IPS-15b (cell line): Measurements from ENCODE around the gene APEX1.

Experiments used
- H3K27me3 ChIP-seq: one replicate; pipeline ENCODE4 v1.6.1; 2013; ENCODE audit warnings: low read length; ENCODE audit not compliant: control insufficient read depth, insufficient read depth
- H3K36me3 ChIP-seq: one replicate; pipeline ENCODE4 v1.6.1; 2013; ENCODE audit warnings: low read length; ENCODE audit not compliant: control insufficient read depth, insufficient read depth
- H3K4me1 ChIP-seq: one replicate; pipeline ENCODE4 v1.6.1; 2013; ENCODE audit warnings: mild to moderate bottlenecking, low read length; ENCODE audit not compliant: control insufficient read depth, insufficient read depth
- H3K4me3 ChIP-seq: one replicate; pipeline ENCODE4 v1.5.1; 2013; ENCODE audit warnings: low read depth, low read length
- H3K9ac ChIP-seq: one replicate; pipeline ENCODE4 v1.6.1; 2013; ENCODE audit warnings: low read depth, mild to moderate bottlenecking, low read length
- H3K9me3 ChIP-seq: one replicate; pipeline ENCODE4 v1.6.1; 2013; ENCODE audit warnings: mild to moderate bottlenecking, low read length; ENCODE audit not compliant: control insufficient read depth, insufficient read depth

APEX1 gene

GRCh38 chr14:20422886-20423285 is 32.1 kb upstream of the APEX1 start:
- Histone ChIP-seq H3K4me3 (no peak overlapping the region), H3K27me3 (no peaks in the 10 kb centered on the region), H3K36me3 (no peaks in the 10 kb centered on the region), H3K9ac (no peak overlapping the region), H3K4me1 (peaks cover 6% of the 10 kb centered on the region), H3K9me3 (no peaks in the 10 kb centered on the region)

- Histone ChIP-seq H3K9me3 (no peaks in the 10 kb centered on the region), H3K9ac (no peak overlapping the region), H3K27me3 (no peaks in the 10 kb centered on the region), H3K4me3 (no peak overlapping the region), H3K36me3 (no peaks in the 10 kb centered on the region), H3K4me1 (peaks cover 6% of the 10 kb centered on the region)
Observed at GRCh38 chr14:20424851-20425250, 30.2 kb upstream of the APEX1 start.

DNA sequence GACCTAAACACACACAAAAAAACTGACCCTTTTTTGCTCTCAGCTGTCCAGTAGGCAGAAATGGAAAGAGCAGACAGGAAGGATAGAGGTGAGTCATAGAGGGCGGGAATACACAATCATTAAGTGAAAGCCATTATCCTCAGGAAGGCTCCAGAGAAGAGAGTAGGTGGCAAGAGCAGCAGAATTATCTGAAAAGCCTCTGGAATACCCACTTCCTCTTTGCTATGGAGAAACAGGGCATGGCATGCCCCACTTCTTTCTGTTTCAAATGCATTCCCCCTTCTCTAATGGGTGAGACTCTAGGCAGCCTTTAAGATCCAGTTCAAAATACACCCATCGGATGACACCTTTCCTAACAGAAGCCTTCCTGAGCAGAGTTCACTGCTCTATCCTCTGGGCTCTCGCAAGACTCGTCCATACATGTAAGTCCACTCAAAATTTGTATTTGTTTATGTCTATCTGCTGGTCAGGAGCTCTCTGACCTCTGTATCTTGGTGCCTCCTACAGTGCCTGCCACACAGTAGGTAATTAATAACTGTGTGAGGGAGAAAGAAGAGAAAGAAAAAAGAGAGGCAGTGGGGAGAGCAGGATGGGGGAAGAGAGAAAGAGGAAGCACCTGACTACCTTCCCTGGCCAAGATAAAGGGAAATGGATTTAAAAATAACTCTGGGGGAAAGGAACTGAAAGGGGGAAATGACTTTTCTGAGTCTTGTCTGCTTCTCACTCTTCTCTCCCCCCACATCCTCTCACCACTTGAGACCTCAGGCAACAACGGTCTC is 27.6 kb upstream of the APEX1 start:
- Histone ChIP-seq H3K9me3 (no peaks in the 10 kb centered on the region), H3K4me1 (no peaks in the 10 kb centered on the region), H3K27me3 (no peaks in the 10 kb centered on the region), H3K9ac (no peak overlapping the region), H3K4me3 (no peak overlapping the region), H3K36me3 (no peaks in the 10 kb centered on the region)

- Histone ChIP-seq H3K4me3 (no peak overlapping the region), H3K9me3 (no peaks in the 10 kb centered on the region), H3K36me3 (no peaks in the 10 kb centered on the region), H3K9ac (no peak overlapping the region), H3K4me1 (no peaks in the 10 kb centered on the region), H3K27me3 (no peaks in the 10 kb centered on the region)
Observed at GRCh38 chr14:20428010-20428365, 27.0 kb upstream of the APEX1 start.

DNA sequence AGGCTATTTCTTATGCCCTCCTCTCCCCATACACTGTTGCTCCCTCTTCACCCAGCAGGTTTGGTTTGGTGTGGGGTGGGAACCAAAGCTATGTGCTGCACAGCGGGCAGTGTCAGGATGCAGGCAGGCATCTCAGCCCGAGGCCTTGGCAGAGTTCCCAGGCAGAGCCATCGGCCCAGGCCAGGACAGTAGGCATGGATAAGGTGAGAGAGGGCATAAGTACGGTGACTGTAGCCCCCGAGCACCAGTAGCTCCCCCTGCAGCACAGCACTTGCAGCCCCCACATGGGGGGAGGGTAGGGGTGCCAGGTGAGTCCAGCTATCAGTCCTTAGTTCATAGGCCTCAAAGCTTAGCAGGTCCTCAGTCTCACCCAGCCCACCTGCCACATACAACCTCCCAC is 26.2 kb upstream of the APEX1 start:
- Histone ChIP-seq H3K9me3 (no peaks in the 10 kb centered on the region), H3K4me3 (no peak overlapping the region), H3K36me3 (no peaks in the 10 kb centered on the region), H3K27me3 (no peaks in the 10 kb centered on the region), H3K4me1 (no peaks in the 10 kb centered on the region), H3K9ac (no peak overlapping the region)

DNA sequence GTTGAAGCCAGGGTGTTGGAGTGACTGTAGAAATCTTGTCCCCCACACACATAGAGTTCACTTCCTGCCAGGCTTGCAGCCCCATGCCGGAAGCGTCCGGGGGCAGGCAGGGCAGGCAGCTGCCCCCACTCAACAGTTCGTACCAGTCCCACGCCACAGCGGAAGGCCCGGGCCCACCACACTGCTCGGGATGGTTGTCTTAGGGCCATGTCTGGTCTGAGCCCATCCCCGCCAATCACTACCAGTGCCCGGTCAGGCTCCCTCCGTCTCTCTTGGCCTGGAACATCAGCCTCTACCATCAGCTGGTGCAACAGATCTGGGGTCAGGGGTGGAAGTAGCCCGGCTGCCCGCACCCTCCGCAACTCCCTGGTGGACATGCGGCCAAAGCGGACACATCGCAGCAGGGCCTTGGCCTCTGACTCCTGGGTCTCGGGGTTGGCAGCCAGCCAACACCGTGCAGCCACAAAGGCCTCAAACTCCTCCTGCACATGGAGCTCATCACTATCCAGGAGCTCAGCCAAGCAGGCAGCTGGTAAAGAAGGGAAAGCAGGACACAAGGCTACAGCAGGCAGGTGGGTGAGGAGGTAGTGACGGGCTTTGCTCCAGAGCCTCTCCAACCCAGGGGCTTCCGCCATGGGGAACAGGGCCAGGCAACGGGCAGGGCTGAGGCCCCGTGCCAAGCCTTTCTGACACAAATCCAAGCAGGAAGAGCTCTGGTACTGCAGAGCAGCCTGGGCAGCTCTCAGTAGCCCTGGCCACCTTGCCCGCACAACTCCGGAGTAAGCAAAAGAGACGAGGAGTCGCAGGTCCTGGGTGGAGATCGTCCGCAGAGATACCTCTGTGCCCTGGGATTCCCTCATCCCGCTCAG is 25.0 kb upstream of the APEX1 start:
- H3K9ac ChIP-seq: no peak overlapping the region

GRCh38 chr14:20434701-20435581 is 20.1 kb upstream of the APEX1 start:
- H3K9me3 ChIP-seq: no peaks in the 10 kb centered on the region
- H3K4me3 ChIP-seq: peak overlapping the region; percentile 37
- no peak overlapping the region for H3K9ac ChIP-seq
- H3K4me1 ChIP-seq: peaks cover 7% of the 10 kb centered on the region
- H3K36me3 ChIP-seq: no peaks in the 10 kb centered on the region
- H3K27me3 ChIP-seq: peaks cover 10% of the 10 kb centered on the region

More for the DNA sequence above, 25.0 kb upstream of the APEX1 start:
- peaks cover 3% of the 10 kb centered on the region for H3K4me1 ChIP-seq
- H3K9me3 ChIP-seq: no peaks in the 10 kb centered on the region
- H3K36me3 ChIP-seq: no peaks in the 10 kb centered on the region
- peaks cover 4% of the 10 kb centered on the region for H3K27me3 ChIP-seq
- no peak overlapping the region for H3K4me3 ChIP-seq

GRCh38 chr14:20435582-20436362 is 19.3 kb upstream of the APEX1 start, which contains the start of gene KLHL33:
TSS of gene KLHL33 (minus strand) at chr14:20436166. CDS start at chr14:20435811, 355 bp downstream.
- H3K9ac ChIP-seq: no peak within 1 kb of the TSS
- H3K9me3 ChIP-seq: no peaks in the 10 kb centered on the region
- peaks cover 10% of the 10 kb centered on the region for H3K27me3 ChIP-seq
- no peaks in the 10 kb centered on the region for H3K36me3 ChIP-seq
- peak within 1 kb of the TSS; percentile 37 for H3K4me3 ChIP-seq
- peaks cover 7% of the 10 kb centered on the region for H3K4me1 ChIP-seq

DNA sequence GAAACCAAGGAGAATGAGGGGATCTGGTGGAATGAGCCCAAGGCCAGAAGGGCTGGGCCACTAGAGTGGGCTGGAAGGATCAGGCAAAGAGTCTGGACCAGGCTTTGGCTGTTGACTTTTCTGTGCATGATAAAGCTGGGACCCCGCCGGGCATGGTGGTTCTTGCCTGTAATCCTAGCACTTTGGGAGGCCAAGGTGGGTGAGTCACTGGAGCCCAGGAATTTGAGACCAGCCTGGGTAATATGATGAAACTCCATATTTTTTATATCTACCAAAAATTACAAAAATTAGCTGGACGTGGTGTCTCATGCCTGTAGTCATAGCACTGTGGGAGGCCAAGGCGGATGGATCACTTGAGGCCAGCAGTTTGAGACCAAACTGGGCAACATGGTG is 18.7 kb upstream of the APEX1 start:
- H3K4me3 ChIP-seq: no peak overlapping the region
- no peaks in the 10 kb centered on the region for H3K36me3 ChIP-seq
- H3K9me3 ChIP-seq: no peaks in the 10 kb centered on the region
- peaks cover 7% of the 10 kb centered on the region for H3K4me1 ChIP-seq
- H3K27me3 ChIP-seq: peaks cover 10% of the 10 kb centered on the region
- H3K9ac ChIP-seq: no peak overlapping the region

DNA sequence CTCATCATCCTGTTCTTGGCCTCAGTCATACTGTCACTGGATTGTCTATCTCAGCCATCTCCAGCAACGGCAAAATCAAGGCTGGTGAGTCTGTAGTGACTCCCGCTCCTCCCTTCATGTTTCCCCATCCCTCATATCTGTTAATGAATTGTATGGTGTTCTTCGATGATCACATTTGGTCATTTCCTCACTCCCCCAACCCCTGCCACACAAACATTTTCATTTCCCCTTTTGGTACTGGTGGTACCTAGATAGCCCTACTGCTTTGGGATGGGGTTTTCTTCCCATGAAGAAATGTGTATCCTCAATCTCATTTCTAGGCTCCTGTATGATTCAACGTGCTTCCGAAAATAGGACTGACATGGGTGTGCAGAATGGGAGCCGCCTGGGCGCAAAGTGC is 16.4 kb upstream of the APEX1 start:
- H3K27me3 ChIP-seq: peaks cover 10% of the 10 kb centered on the region
- no peak overlapping the region for H3K9ac ChIP-seq
- no peaks in the 10 kb centered on the region for H3K36me3 ChIP-seq
- H3K4me3 ChIP-seq: no peak overlapping the region
- no peaks in the 10 kb centered on the region for H3K9me3 ChIP-seq
- peaks cover 7% of the 10 kb centered on the region for H3K4me1 ChIP-seq

DNA sequence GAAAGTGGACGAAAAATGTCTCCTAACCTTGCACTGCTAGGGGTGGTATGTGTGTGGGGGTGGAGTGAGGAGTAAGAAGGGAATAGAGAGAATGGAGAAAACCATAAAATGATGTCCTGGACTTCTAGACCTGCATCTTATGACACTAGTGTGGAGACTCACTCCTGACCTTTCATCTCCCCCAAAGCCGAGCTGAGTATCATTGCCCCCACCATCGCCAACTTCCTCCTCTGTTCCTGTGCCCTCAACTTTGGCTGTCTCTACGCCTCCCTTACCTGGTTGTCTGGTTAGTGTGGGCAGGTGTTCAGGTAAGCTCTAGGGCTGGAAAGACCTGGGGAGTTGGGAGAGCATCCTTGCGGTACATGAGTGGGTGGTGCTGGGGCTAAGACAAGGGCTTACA is 14.6 kb upstream of the APEX1 start:
- Histone ChIP-seq H3K27me3 (peaks cover 6% of the 10 kb centered on the region), H3K36me3 (no peaks in the 10 kb centered on the region), H3K9ac (no peak overlapping the region), H3K9me3 (no peaks in the 10 kb centered on the region), H3K4me3 (no peak overlapping the region), H3K4me1 (peaks cover 3% of the 10 kb centered on the region)
